Activated CD8-positive, alpha-beta memory T cell treated with anti-CD3 and anti-CD28 coated beads for 36 hours (primary cell): ENCODE data around the gene FBN1. TPM values are rescaled to one million over a fixed set of nuclear protein-coding genes. Genes with fewer than 3 reads are reported as not detected.

Source experiments
- CTCF ChIA-PET: fragments of 350-600 bp; sonication (Branson Sonifier 250); formaldehyde crosslinking; loops from one replicate; lab custom pipeline; 2021; ENCODE audit warnings: antibody characterized with exemption; lab: Charles Lee
- POLR2A ChIA-PET: fragments of 350-600 bp; sonication (Branson Sonifier 250); formaldehyde crosslinking; loops from one replicate; lab custom pipeline; 2021; ENCODE audit warnings: antibody characterized with exemption; lab: Charles Lee
- total RNA-seq, 2 experiments: library from RNA; stranded (reverse); gene quantifications; one replicate each; pipeline ENCODE4 v1.2.3, GENCODE V29; 2021

Gene FBN1
- total RNA-seq, 2 experiments from 2014 or later, result 0.13 to 0.40 TPM

DNA sequence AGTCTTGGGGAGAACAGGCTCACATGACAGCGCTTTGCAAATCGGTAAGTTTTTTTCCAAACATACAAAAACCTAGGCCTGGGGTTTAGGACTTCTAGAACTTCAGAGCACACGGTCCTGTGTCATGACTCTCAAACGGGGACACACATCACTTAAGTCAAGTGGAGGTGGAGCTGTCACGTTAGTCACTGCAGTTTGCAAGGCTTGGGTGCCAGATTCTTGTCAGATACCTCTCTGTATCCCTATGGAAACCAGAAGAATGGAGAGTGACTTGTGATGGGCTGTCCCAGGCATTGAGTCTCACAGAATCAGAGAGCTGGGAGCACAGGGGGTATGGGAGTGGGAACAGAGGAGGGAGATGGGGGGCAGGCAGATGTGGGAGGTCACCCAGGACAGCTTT lies 249.5 kb downstream of the FBN1 start:
- ChIA-PET CTCF (no interaction called here), POLR2A (no interaction called here)

- CTCF ChIA-PET, result no interaction called here
- POLR2A ChIA-PET, result no interaction called here
These were observed 249.9 kb downstream of the FBN1 start for GRCh38 chr15:48395521-48396011.

- ChIA-PET CTCF (no interaction called here), POLR2A (no interaction called here)
These were observed 250.5 kb downstream of the FBN1 start for GRCh38 chr15:48394970-48395369.

DNA sequence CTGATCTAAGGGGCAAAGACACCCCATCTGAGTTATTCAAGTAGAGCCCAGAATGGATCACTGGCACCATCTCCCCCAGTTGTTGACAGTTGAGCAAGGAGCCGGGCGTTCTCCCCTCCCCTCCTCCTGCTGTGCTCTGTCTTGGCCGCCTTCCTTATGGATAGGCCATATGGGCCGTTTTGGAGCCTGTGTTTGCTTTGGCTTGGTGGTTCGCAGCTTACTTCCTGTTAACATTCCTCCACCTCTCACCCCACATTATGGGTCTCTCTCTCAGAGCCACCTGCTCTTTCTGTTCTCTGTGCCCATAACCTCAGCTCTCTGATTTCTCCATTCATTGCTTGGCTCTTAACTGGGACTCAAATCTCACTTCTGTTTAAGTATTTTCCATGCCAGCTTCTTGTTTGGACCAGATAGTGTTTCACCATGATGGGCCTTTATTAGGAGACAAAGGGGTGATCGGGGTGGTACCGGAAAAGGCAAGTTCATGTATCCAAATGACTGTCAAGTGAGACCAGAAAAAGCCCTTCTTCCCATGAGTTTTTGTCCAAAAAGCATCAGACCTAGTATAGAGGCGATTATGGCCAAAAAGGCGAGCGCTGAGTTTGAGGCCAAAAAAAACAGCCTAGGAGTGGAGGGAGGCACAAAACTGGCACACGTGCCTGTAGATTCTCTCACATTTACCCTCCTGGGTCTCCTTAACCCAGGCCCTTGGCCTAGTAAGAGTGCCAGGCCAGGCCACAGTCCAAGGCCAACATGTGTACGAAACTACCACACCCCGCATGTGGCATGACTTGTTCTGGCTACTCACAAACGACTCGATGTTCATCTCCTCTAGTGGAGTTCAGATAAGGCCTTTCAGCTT lies 251.6 kb downstream of the FBN1 start:
- CTCF ChIA-PET, result no interaction called here
- POLR2A ChIA-PET, result no interaction called here

GRCh38 chr15:48392356-48392755 lies 253.2 kb downstream of the FBN1 start:
- ChIA-PET CTCF (no interaction called here), POLR2A (no interaction called here)

DNA sequence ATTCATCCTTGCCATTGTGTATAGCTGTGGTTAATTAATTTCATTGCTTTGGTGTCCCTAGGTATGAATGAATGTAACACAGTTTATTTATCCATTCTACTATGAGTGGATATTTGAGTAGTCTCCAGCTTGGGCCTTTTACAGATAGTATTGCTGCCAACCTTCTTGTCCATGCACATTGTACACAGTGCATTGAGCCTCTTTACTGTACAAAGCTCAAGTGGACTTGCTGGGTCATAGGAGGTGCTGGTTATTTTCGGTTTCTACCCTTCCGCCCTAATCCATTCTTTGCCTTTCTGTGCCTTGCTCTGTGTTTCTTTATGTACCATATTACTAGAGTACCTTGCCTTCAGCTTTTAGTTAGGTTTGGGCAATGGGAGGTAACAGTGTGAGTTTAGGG lies 253.6 kb downstream of the FBN1 start:
- CTCF ChIA-PET, result no interaction called here
- POLR2A ChIA-PET, result no interaction called here

DNA sequence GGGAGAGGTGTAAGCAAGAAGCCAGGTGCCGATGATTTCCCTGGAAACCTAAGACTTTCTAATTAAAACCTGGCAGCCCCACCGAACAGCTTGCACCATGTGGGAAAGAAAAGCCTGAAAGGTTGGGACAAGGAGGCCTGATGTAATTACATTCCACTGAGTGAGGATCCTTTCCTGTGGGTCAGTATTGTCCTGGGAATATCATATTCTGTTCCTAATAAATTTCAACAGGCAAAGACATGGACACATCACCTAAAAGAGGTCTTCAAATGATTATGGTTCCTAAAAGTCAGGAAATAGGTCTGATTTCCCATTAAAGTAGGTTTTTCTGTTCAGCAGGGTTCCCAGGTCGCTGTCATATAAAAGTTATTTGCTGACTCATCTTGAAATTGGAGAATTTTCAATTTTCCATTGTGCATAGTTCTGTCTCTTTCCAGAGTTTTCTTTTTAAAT lies 255.8 kb downstream of the FBN1 start:
- CTCF ChIA-PET, result no interaction called here
- POLR2A ChIA-PET, result no interaction called here

- CTCF ChIA-PET, result no interaction called here
- POLR2A ChIA-PET, result no interaction called here
These were observed 256.6 kb downstream of the FBN1 start for GRCh38 chr15:48388910-48389309.

DNA sequence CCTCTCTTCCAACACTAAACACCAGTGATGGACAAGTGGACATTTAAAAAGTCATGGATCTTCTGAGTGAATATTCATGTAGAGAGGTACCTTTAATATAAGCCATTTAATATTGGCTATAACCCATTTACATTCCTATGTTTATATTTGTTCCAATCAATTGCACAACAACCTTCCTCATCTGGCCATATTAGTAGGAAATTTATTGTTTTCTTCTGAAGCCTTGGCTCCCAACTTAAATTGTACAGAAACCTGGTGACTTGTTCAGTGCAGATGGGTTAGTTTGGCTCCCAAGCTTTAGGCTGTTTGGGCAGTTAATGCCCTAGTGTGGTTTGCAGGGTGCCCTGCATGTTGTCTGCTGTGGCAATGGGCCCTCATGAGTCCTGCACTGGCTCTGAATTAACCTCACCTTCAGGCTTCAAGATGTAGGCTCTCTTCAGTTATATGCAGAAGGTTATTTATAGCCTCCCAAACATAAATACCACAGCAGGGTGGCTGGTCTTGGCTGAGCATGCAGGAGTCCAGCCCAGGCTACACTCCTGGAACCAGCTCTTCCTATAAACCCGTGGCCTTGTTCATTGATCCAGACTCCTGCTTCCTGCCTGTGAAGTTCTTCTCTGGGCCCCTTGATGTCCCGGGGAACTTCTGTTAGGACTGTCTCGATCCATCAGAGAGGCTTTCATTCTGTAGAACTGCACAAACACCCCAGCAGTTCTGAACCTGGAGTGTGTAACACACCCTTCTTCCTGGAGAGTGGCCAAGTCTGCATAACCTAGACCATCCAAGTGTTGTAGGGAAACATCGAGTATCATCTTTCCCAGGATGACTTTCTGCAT lies 257.3 kb downstream of the FBN1 start:
- ChIA-PET CTCF (no interaction called here), POLR2A (no interaction called here)

- CTCF ChIA-PET, result interaction anchor here (0.6 kb wide), 1 partner anchor 766 kb away, joined by 3 read pairs; no protein-coding TSS in a partner anchor
- POLR2A ChIA-PET, result no interaction called here
These were observed 260.3 kb downstream of the FBN1 start for GRCh38 chr15:48385031-48385830.

GRCh38 chr15:48384616-48385015 lies 260.9 kb downstream of the FBN1 start:
- ChIA-PET CTCF (no interaction called here), POLR2A (no interaction called here)

DNA sequence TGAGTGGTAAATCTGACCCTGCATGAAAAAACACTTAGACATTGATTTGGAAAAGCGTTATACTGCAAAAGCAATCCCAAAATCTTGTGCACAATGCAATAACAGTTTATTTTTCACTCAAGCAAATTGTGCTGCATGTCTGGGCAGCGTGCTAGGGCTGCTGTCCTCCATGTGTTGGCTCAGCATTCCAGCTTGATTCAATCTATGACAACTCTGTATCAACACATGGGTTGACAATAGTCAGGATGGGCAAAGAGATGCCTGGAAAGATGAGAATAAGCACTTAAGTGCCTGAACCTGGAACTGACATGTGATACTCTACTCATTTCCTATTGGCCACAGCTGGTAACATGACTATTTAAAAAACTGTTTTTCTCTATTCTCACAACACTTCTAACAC lies 262.5 kb downstream of the FBN1 start:
- ChIA-PET POLR2A (no interaction called here), CTCF (no interaction called here)

GRCh38 chr15:48381861-48382260 lies 263.6 kb downstream of the FBN1 start:
- ChIA-PET CTCF (no interaction called here), POLR2A (no interaction called here)

DNA sequence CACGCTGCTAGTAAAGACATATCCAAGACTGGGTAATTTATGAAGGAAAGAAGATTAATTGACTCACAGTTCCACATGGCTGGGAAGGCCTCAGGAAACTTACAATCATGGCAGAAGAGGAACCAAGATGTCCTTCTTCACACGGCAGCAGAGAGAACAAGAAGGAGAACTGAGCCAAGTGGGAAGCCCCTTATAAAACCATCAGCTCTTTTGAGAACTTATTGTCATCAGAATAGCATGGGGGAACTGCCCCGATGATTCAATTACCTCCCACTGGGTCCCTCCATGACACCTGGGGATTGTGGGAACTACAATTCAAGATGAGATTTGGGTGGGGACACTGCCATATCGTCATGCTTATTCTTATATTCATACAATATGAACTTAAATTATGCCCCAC lies 265.3 kb downstream of the FBN1 start:
- CTCF ChIA-PET, result interaction anchor here (0.6 kb wide), 1 partner anchor 29 kb away, joined by 3 read pairs; no protein-coding TSS in a partner anchor
- POLR2A ChIA-PET, result no interaction called here

GRCh38 chr15:48375767-48376166 lies 269.7 kb downstream of the FBN1 start:
- ChIA-PET POLR2A (no interaction called here), CTCF (no interaction called here)

- ChIA-PET CTCF (no interaction called here), POLR2A (no interaction called here)
These were observed 271.0 kb downstream of the FBN1 start for GRCh38 chr15:48374472-48374871.

DNA sequence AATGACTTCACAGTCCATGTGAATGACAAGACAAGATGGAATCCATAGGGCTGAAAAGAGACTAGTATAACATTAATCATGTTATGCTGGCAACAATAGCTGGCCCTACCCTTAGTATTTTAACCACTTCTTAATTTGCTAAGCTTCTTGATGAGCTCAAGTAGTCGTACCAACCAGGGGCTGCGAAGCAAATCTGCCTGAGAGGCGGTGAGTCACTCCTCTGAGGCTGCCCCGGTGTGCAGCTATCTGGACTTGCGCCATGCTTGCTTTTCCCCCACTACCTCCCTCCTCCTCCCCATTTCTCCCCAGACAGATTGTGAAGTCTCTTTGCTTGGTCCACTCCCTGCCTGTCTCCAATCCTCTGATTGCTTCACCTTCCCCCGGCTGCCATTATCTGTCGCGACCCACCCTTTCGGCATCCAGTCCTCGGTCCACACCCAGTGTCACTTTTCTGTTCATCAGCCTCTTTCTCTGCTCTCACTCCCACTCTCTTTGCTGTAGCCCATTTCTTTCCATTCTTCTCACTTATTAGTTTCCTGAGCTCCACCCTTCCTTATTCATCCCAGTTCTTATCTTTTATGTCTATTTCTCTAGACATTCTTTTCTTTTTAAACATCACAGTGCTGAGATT lies 271.6 kb downstream of the FBN1 start:
- CTCF ChIA-PET, result no interaction called here
- POLR2A ChIA-PET, result no interaction called here

DNA sequence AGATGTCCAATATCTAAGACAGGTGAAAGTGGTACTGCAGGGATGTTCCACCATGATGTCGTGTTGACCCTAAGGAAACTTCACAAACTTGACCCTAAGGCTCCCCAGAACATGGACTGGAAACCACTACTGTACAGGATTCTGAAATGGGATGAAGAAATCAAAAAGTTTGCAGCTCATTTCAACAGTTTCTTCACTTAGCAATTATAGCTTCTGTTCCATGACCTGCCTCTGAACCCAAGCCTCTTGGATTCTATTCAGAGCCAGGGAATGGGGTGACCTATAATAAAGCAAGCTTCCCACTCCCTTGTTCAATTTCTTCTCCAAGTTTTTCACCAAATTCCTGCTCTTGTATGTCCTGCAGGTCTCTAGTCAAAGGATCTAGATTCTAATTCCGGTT lies 273.5 kb downstream of the FBN1 start:
- POLR2A ChIA-PET, result no interaction called here

GRCh38 chr15:48371550-48371949 lies 274.0 kb downstream of the FBN1 start:
- CTCF ChIA-PET, result no interaction called here
- POLR2A ChIA-PET, result no interaction called here

More for the DNA sequence above, 273.5 kb downstream of the FBN1 start:
- CTCF ChIA-PET, result no interaction called here
